Left lobe of liver (tissue), 1 donor: Measurements from ENCODE around the gene UGT1A4. TPM values are rescaled to one million over a fixed set of nuclear protein-coding genes. Genes with fewer than 3 reads are reported as not detected.

Source experiments
- total RNA-seq: library from RNA; stranded (reverse); gene quantifications from one replicate; pipeline ENCODE4 v1.2.1, GENCODE V29; 2021
- donor health status: DM: no; HTN: yes; CAD: no.

The UGT1A4 gene
- total RNA-seq, 1 donor from 2014 or later, result 454 TPM

Other genes with a start within 250 kb of the UGT1A4 start
- 25.8 TPM for gene USP40, start 152.0 kb upstream of the UGT1A4 start, total RNA-seq
- gene UGT1A8, start 101.1 kb upstream of the UGT1A4 start, total RNA-seq, result 0.13 TPM
- gene UGT1A10, start 82.3 kb upstream of the UGT1A4 start, total RNA-seq, result 0.45 TPM
- 95.1 TPM for gene UGT1A9, start 46.8 kb upstream of the UGT1A4 start, total RNA-seq
- gene UGT1A7, start 36.8 kb upstream of the UGT1A4 start, total RNA-seq, result 4.1 TPM
- gene UGT1A6, start 25.8 kb upstream of the UGT1A4 start, total RNA-seq, result 181 TPM
- gene UGT1A5, start 5.8 kb upstream of the UGT1A4 start, total RNA-seq, result 4.6 TPM
- gene UGT1A3, start 10.3 kb downstream of the UGT1A4 start, total RNA-seq, result 52.8 TPM
- 152 TPM for gene UGT1A1, start 41.5 kb downstream of the UGT1A4 start, total RNA-seq
- gene MROH2A, start 59.6 kb downstream of the UGT1A4 start, total RNA-seq, result 6.6 TPM
- 0.50 TPM for gene HJURP, start 135.8 kb downstream of the UGT1A4 start, total RNA-seq
- gene TRPM8, start 198.6 kb downstream of the UGT1A4 start, total RNA-seq, result 66.5 TPM